GM21526 (cell line): ENCODE results near the gene RWDD1.

Source experiments
- ATAC-seq: cut with Tn5 transposase; IDR thresholded peaks from one replicate; pipeline ENCODE4 v1.9.1; 2021; ENCODE audit warnings: moderate library complexity; ENCODE audit not compliant: unreplicated experiment, low FRiP score

Gene RWDD1

GRCh38 chr6:116570856-116571682 is at the start of gene RWDD1:
Gene RWDD1 (plus strand): TSS chr6:116571504. CDS start chr6:116571583, 79 bp downstream.
- ATAC-seq: peak; percentile 96

GRCh38 chr6:116522896-116523295 is 48.4 kb upstream of the RWDD1 start:
- ATAC-seq: no peak

GRCh38 chr6:116524236-116524635 is 47.1 kb upstream of the RWDD1 start:
- ATAC-seq: no peak

- no peak for ATAC-seq
Measured at GRCh38 chr6:116528133-116528532, 43.2 kb upstream of the RWDD1 start.

GRCh38 chr6:116528780-116529179 is 42.5 kb upstream of the RWDD1 start:
- ATAC-seq: no peak

- ATAC-seq: no peak
Measured at GRCh38 chr6:116529466-116530290, 41.6 kb upstream of the RWDD1 start.

GRCh38 chr6:116530436-116530835 is 40.9 kb upstream of the RWDD1 start:
- ATAC-seq: no peak

GRCh38 chr6:116531675-116532570 is 39.4 kb upstream of the RWDD1 start:
- ATAC-seq: peak; percentile 85

GRCh38 chr6:116533233-116533957 is 37.9 kb upstream of the RWDD1 start:
- ATAC-seq: no peak

- no peak for ATAC-seq
Measured at GRCh38 chr6:116535109-116535508, 36.2 kb upstream of the RWDD1 start.

- ATAC-seq: no peak
Measured at GRCh38 chr6:116536216-116536621, 35.1 kb upstream of the RWDD1 start.

- no peak for ATAC-seq
Measured at GRCh38 chr6:116542426-116542825, 28.9 kb upstream of the RWDD1 start.

GRCh38 chr6:116543149-116543548 is 28.2 kb upstream of the RWDD1 start:
- no peak for ATAC-seq

- ATAC-seq: no peak
Measured at GRCh38 chr6:116545651-116546050, 25.7 kb upstream of the RWDD1 start, which contains the start of gene TRAPPC3L. Gene TRAPPC3L (minus strand): TSS chr6:116545684. CDS start chr6:116545514, 170 bp downstream.

- ATAC-seq: no peak
Measured at GRCh38 chr6:116547358-116547757, 23.9 kb upstream of the RWDD1 start.

GRCh38 chr6:116550796-116551195 is 20.5 kb upstream of the RWDD1 start:
- no peak for ATAC-seq

GRCh38 chr6:116553451-116553850 is 17.9 kb upstream of the RWDD1 start, which contains the start of gene CALHM4:
Gene CALHM4 (plus strand): TSS chr6:116553751. CDS start chr6:116553794, 43 bp downstream.
- ATAC-seq: no peak

- ATAC-seq: no peak
Measured at GRCh38 chr6:116556065-116556464, 15.2 kb upstream of the RWDD1 start.

GRCh38 chr6:116556814-116557415 is 14.4 kb upstream of the RWDD1 start:
- no peak for ATAC-seq
